ENCODE results near the gene PREX1.
"Not testable (repeated sequence)": the region's sequence is repeated elsewhere in the genome, so short reads cannot be mapped to it uniquely, and the experiment has no call there.

PREX1 gene

DNA sequence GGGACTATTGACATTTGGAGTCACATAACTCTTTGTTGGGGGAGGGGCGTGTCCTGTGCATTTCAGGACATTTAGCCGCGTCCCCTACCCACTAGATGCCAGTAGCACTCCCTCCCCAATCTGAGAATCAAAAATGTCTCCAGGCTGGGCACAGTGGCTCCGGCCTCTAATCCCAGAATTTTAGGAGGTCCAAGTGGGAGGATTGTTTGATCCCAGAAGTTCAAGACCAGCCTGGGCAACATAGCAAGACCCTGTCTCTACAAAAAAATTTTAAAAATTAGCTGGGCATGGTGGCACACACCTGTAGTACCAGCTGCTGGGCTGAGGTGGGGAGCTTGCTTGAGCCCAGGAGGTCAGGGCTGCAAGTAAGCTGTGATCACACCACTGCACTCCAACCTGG lies 2.1 kb upstream of the PREX1 start:
- no peak for DNase-seq (ENCODE audit: low read depth, low spot score)
- H3K4me3 ChIP-seq (ENCODE audit: low read length): no peak overlapping the region

DNA sequence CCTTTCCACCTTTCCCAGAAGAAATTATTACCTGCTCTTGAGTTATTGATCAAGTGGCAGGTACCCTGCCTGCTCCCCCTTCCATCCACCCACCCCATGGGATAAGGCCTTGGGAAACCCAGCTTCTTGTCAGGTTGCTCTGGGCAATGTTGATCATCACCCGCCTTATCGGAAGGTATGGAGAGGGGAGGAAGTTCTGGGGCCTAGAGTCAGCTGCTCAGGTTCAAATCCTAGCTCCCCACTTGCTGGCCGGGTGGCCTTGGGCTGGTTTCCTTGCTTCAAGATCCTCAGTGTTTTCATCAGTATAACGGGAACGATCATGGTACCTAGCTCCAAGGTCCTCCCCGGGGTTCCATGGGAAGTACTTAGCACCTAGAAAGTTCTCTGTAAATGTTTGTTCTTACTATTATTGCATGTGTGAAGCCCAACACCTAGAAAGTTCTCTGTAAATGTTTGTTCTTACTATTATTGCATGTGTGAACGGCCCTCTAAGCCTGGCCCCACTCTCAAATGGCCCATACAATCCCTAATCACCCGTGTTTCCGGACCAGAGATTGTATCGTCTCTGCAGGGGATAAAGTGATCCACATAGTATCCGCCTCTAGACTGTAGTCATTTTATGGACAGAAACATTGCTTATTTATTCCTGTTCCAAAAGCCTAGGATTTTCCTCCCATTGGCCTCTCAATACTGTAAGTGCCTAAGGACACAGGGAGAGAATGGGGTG lies 1.1 kb upstream of the PREX1 start:
- H3K4me3 ChIP-seq (ENCODE audit: low read length): peak overlapping the region; percentile 44
- no peak for DNase-seq (ENCODE audit: low read depth, low spot score)

DNA sequence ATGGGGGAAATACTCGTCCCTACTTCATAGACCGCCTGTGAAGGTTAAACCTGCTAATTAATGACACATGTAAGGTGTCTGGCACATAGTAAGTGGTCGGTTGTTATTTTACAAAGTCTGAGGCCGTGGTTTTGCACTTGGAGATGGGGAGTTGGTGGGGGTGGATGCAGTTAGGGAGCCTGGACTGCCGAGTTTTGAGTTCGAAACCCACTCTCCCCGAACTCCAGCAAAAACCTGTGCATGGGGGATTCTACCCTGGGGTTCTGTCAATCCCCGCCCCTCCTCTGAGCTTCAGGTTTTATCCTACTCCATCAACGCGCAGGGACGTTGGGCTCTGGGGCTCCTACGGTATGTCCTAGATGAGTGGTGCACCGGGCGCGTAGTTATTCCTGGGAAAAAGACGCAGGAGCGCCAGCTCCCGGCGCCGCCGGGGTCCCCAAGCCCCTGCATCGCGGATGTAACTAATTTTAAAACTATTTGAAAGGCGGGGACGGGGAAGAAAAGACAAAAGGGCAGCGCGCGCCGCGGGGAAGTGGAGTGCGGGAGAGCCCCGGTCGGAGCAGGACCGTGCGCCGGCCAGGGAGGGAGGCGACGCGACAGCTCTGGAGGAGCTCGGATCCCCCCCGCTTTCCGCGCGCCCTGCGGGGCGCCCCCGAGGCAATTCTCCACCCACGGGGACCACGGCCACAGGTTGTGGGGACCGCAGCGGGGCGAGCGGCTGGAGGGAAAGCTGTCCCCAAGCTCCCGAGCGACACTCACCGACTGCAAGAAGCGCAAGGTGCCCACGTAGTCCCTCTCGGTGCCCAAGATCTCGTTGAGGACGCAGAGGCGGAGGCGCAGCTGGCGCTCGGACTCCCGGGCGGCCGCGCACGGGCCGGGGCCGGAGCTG lies 672 bp downstream of the PREX1 start:
- no peak for DNase-seq (ENCODE audit: low read depth, low spot score)
- H3K4me3 ChIP-seq (ENCODE audit: low read length): peak overlapping the region; percentile 72

DNA sequence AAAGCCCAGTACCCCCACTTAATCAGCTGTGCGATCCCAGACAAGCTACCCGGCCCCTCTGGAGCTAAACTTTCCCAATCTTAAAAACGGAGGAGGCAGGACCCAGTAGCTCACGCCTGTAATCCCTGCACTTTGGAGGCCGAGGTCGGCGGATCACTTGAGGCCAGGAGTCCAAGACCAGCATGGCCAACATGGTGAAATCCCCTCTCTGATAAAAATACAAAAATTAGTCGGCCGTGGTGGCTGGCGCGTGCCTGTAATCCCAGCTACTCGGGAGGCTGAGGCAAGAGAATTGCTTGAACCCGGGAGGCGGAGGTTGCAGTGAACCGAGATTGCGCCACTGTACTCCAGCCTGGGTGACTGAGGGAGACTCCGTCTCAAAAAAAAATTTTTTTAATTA lies 1.3 kb downstream of the PREX1 start:
- peak overlapping the region; percentile 72 for H3K4me3 ChIP-seq (ENCODE audit: low read length)
- DNase-seq (ENCODE audit: low read depth, low spot score): not testable (repeated sequence)

DNA sequence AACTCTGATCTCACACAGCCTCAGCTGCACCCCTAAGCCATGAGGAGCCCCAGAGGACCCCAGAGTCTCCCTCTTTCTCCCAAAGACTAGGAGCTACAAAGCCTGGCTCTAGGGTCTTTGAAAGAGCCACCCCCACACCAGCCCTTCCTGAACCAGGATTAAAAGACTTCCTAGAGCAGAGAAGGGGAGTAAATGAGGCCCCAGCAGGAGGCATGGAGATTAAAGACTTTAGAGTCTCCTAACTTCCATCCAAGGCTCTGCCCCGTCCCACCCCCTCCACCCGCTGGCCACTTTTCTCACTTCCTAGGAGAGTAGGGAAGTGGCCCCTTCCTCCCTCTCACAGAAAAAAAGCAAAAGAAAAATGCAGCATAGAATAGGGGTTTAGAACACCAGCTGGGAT lies 1.7 kb downstream of the PREX1 start:
- no peak for DNase-seq (ENCODE audit: low read depth, low spot score)
- no peak overlapping the region for H3K4me3 ChIP-seq (ENCODE audit: low read length)

DNA sequence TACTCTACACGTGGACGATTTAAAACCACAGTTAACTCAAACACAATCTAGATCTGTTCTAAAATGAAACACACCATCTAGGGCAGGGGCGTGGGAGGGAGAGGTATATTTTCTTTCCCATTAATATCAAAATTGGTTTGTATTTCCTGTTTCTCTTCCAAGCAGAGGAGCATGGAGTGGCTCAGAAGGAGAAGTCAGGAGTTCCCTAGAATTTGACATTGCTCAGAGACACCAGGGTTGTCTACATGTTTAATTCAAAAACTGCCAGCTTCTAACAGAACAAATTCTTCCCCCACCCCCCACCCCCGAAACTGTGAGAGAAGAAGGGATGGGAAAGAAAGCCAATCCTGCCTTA lies 2.3 kb downstream of the PREX1 start:
- no peak overlapping the region for H3K4me3 ChIP-seq (ENCODE audit: low read length)
- DNase-seq (ENCODE audit: low read depth, low spot score): no peak

DNA sequence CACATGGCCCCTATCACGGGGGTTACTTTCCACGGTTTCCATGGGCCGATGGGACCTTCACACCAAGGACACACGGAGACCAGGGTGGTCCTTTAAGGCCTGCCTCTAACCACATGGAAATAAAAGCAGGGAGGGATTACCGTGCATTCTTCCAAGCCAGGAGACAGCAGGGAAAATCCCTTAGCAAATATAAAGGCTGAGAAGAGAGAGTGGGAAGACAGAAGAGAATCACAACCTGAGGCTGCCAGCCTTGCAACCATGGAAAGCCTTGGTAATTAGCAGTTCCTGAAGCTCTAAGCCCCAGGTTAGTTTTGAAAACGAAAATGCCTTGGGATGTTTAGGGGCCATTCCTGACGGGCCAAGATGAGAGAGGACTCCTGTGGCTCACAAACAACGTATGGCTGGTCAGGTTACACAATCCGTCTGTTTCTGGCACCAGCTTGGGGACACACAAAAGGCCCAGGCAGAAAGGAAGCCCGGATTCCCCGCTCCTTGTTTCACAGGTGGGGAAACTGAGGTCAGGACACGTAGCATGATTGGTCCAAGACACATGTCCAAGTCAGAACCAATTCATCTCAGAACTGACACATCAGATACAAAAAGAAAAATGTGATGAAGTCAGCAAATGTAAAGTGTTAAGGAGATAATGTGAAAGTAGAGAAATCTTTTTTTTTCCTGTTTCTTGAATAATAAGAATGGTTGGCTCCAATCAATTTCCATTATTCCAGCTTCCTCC lies 2.8 kb downstream of the PREX1 start:
- no peak for DNase-seq (ENCODE audit: low read depth, low spot score)
- no peak overlapping the region for H3K4me3 ChIP-seq (ENCODE audit: low read length)

DNA sequence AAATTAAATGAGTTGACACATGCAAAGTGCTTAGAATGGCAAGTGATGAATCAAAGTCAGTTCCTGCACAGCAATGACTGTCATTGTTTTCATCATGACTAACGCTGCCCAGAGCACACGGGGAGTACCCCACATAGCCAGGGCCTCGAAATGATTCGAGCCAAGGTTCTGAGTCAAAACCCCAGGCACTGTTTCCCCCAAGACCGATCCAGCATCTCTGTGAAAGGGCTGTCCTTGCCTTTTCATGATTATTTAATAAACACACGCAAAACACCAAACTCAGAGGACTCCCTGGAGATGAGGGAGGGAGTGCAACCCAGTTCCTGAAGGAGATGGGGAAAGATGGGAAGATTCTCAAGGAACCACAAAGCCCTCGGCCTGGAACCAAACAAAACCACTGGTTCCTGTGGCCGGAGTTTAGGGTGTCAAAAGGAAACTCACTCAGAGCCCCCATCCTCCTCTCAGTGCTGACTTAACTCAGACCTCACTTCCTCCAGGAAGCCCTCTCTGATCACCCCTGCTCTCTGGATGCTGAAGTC lies 3.8 kb downstream of the PREX1 start:
- no peak for DNase-seq (ENCODE audit: low read depth, low spot score)

DNA sequence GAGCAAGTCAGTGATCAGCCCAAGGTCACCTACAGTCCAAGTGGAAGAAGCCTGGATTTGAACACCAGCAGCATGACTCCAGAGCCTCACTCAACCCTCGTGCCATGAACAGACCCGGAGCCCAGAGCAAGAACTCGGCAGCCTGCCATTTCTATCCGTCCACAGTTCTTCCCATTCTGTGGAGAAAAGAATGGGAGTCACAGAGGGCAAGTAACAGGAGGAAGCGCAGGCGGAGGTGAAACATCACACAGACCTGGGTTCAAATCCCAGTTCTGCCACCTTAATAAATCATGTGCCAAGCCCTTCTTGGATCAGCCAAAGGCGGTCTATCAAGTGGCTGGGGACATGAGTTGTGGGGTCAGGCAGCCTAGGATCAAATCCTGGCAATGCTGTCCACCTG lies 4.3 kb downstream of the PREX1 start:
- DNase-seq (ENCODE audit: low read depth, low spot score): no peak
- no peak overlapping the region for H3K4me3 ChIP-seq (ENCODE audit: low read length)

More for the DNA sequence above, 3.8 kb downstream of the PREX1 start:
- no peak overlapping the region for H3K4me3 ChIP-seq (ENCODE audit: low read length)

DNA sequence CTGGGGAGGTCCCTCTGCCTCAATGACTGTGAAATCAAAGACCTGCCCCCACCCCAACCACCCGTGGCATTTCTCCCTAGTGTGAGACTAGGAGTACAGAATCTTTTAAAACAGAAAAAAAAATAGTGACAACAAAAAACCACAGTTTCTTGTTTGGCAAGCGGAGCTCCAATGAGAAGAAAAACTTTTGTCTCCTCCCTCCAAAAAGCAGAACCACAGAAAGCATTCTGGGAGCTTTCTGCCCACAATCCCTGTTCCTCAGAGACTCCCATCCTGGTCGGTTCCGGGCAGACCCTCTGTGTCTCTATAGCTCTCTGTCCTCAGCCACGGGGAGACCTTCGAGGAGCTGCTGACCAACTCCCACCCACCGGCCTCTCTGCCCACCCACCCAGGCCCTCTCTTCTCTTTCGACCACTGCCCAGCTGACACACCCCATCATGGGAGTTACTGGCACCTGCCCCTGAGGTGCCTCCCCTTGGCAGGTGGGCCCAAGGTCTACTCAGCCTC lies 4.9 kb downstream of the PREX1 start:
- no peak overlapping the region for H3K4me3 ChIP-seq (ENCODE audit: low read length)
- no peak for DNase-seq (ENCODE audit: low read depth, low spot score)

DNA sequence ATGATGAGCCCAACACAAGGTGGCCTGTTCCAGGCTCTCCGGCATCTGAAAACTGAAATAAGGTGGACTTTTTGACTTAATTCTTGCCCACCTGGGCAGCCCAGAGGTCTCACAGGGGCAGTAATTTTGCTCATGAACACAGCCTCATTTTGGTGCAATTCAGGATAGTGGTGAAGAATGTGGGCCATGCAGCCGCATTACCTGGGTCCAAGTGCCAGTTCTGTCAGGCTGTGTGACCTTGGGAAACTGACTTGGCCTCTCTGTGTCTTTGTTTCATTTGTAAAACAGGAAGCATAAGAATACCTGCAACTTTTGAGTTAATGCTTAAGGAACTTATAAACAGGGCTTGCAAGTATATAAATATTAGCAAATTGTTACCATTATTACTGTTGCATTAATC lies 5.6 kb downstream of the PREX1 start:
- H3K4me3 ChIP-seq (ENCODE audit: low read length): no peak overlapping the region

DNA sequence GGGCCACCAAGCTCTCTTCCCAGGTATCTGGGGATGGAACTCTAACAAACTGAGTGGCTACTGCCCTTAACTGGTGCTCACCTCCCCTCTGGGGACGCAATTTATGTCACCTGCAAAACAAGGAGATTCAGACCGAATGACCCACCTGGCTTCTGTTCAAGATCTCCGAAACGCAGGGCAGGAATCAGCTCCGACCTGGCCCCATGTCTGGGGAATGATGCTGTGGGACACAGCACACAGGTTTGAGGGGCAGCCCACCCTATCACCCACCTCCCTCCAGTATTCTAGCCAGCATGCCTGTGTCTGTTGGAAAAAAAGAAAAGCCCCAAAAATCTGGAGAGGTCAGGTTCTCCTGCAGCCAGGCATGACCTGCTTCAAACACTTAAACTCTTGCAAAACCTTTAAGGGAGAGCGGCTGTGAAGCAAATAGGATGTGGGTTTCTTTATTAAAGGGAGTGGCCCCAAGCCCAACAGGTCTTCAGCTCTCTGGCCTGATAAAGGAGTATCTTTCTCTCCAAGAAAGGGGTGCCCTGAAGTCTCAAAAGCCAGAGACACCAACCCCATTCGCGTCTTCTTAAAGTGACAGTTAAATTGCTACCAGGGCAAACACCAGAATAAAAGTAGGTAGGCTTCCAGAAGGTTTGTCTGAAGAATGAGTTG lies 6.4 kb downstream of the PREX1 start:
- no peak for DNase-seq (ENCODE audit: low read depth, low spot score)
- no peak overlapping the region for H3K4me3 ChIP-seq (ENCODE audit: low read length)

More for the DNA sequence above, 5.6 kb downstream of the PREX1 start:
- no peak for DNase-seq (ENCODE audit: low read depth, low spot score)

DNA sequence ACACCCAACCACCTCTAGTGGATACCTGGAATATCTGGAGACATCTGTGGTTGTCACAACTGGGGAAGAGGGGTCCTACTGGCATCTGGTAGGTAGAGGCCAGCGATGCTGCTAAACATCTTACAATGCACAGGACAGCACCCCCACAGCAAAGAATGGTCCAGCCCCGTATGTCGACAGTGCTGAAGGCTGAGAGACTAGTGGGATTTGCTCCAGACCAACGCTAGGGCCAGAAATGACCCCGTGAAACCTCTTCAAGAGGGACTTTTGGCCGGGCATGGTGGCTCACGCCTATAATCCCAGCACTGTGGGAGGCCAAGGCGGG lies 7.2 kb downstream of the PREX1 start:
- no peak overlapping the region for H3K4me3 ChIP-seq (ENCODE audit: low read length)
- DNase-seq (ENCODE audit: low read depth, low spot score): no peak

DNA sequence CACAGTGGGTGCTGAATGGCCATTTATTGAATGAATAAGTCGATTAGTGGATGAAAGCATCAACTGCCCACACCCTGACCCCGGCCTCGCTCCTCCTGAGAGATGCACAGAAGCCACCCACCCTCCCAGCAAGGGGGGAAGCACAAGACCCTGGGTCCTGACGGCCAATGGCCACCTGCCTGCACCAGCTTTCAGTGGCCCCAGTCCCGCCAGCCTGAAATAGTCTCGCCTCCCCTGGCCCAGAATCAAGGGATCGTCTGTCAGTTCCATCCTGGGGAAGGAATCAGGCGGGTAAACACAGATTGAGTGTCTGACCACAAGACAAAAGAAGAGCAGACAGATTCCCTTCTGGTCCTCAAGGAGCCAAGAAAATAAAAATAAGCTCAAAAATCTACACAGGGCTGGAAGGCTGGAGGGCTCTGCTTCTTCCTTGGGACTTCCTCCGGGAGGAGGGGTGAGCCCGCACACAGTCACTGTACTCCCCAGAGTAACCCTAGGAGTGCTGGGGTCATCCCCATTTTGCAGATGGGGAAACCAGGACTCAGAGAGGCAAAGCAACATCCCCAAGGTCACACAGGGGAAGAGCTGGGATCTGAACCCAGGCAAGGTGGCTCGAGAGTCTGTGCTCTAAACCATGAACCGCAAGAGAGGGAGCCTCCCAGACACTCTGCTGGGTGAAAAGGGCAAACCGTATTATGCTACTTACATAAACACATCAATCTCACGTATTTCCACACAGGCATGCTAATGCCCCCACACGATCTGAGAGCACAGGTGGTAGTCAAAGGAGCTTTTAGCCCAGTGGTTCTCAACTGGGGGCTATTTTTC lies 7.8 kb downstream of the PREX1 start:
- no peak overlapping the region for H3K4me3 ChIP-seq (ENCODE audit: low read length)
- DNase-seq (ENCODE audit: low read depth, low spot score): no peak

DNA sequence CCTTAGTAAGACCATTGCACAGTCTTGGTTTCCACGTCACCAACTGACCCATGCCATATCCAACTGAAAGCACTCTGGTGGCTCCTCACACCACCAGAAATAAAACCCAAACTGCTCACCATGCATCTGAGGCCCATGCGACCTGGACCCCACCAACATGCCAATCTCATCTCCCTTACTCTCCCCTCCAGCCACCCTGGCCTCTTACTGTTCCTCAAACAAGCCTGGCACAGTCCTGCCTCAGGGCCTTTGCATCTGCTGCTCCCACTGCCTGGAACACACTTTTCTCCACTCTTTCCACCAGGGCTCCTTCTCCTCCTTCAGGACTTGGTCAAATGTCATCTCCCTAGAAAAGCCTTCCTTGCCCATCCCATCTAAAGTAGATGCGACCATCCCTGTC lies 8.7 kb downstream of the PREX1 start:
- peak overlapping the region; percentile 30 for H3K4me3 ChIP-seq (ENCODE audit: low read length)

DNA sequence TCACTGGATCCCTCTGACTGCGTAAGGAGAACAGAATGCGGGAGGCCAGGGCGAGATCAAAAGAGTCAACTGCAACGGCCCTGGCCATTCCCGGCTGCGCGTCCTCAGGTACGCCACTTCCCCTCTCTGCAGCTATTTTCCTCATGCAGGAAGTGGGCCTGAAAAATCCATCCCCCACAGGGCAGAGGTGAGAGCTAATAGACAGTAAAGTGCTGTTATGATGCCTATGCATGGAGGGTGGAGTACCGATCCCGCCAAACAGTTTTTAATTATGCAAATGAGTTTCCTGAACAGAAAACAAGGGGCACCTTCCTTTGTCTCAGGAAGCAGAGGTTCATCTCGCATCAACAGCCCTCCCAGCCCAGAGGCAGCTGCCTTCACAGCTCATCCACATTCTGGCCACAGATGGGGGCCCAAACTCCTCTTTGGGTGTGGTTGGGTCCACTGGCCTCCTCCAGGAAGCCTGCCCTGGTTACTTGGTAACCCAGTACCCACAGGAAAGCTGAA lies 9.3 kb downstream of the PREX1 start:
- peak; percentile 85 for DNase-seq (ENCODE audit: low read depth, low spot score)
- H3K4me3 ChIP-seq (ENCODE audit: low read length): peak overlapping the region; percentile 30

More for the DNA sequence above, 8.7 kb downstream of the PREX1 start:
- no peak for DNase-seq (ENCODE audit: low read depth, low spot score)

DNA sequence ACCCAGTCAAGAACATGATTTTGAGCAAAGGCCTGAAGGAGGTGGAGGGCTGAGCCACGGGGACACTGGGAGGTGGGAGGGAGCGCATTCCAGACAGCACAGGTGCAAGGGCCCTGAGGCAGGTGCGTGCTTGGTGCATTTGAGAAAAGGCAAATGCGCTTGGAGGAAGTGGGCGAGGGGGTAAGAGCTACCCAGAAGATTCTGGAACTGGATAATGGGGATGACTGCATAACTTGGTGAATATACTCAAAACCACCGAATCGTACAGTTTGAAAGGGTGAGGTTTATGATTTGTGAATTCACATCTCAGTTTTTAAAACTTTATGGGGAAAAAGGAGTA lies 9.8 kb downstream of the PREX1 start:
- no peak overlapping the region for H3K4me3 ChIP-seq (ENCODE audit: low read length)
- peak; percentile 53 for DNase-seq (ENCODE audit: low read depth, low spot score)

DNA sequence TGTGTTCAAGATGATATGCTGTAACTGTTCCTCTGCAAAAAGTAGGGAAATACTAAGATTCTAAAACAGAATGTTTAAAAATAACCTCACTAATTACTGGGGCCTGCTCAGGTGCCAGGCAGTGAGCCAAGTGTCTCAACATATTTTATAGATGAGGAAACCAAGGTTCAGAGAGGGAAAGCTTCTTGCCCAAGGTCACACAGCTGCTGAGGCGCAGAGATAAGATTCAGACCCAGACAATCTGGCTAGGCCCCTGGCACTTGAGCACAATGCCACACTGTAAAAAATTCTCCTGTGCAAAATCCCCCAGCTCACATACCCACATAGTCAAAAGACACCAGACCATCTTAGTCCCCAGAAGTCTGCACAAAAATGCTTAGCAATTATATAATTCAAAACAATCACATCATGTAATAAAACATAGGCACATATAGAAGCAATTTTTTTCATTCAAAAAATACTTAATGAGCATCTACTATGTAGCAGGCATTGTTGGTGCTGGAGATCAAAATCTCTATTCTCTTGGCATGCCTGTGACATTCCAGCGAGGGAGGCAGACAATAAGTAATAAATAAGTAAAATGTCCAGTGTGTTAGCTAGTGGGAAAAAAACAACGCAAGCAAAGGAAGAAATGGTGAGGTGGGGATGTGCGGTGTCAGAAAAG lies 10.3 kb downstream of the PREX1 start:
- DNase-seq (ENCODE audit: low read depth, low spot score): peak; percentile 48
- H3K4me3 ChIP-seq (ENCODE audit: low read length): no peak overlapping the region
